ENCODE results near the gene ROCK2.

- TF ChIP-seq ZSCAN4 (tag by site-specific recombination; IDR thresholded peaks at IDR 0.05) (no peak), CTCF (tag by site-specific recombination; IDR thresholded peaks at IDR 0.05) (no peak), SP2 (tag by site-specific recombination; IDR thresholded peaks at IDR 0.05) (no peak)
Measured at GRCh38 chr2:11147263-11147662, 197.2 kb downstream of the ROCK2 start.

Data from HEK293 (cell line).